Measurements from ENCODE around the gene FOXA2. TPM values are rescaled to one million over a fixed set of nuclear protein-coding genes. Genes with fewer than 3 reads are reported as not detected.

Gene FOXA2
- total RNA-seq, 2 donors from 2014 or later = 42.5 to 63.3 TPM

DNA sequence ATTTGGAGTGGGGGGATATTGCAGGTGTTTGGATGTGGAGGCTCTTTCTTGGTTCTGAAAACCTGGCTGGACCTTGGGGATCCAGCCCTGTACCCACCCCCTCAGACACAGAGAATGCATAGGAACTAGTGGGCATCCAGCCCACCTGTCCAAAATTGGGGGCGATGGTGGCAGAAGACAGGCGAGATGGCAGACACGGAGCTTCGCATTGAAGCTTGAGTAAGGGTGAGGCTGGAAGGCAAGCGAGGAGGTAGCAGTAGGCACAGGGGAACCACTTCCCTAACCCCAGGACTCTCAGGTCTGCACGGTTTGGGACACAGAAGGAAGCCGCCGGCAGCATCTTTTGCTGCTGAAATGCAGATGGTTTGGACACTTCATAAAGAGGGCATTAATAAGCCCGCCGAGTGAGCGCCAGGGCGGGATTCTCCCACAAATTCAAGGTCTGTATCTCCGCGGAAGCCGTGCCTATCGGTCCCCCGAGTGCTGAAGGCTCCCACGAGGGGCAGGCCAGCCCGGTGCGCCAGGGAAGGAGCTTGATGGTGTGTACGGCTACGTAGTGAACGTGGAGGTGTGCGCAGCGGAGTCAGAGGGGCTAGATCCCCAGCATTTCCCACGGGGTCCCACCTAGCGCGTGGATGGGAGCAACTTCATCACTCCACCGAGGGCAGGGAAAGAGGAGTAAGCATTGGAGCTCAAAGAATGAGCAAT, 1.6 kb upstream of the FOXA2 start:
- H3K27me3 ChIP-seq = no peaks in the 10 kb centered on the region
- H3K27ac ChIP-seq = peak overlapping the region in 3 of 4 donors; percentile 98 to 99 (median 99)
- H3K4me1 ChIP-seq = peaks cover 30% of the 10 kb centered on the region
- 68 to 80% methylated on average over 23 to 29 of the region's 29 CpGs for WGBS, 2 donors
- intact Hi-C loops (cut with DNase I) = loop anchor here (5.0 to 10.0 kb wide), 2 partner anchors 96 to 131 kb away; no protein-coding TSS in a partner anchor
- DNase-seq = peak in 2 of 4 donors; percentile 14 to 26
- no peaks in the 10 kb centered on the region for H3K9me3 ChIP-seq
- no peak overlapping the region for H3K4me3 ChIP-seq
- TF ChIP-seq, protein P1, sequence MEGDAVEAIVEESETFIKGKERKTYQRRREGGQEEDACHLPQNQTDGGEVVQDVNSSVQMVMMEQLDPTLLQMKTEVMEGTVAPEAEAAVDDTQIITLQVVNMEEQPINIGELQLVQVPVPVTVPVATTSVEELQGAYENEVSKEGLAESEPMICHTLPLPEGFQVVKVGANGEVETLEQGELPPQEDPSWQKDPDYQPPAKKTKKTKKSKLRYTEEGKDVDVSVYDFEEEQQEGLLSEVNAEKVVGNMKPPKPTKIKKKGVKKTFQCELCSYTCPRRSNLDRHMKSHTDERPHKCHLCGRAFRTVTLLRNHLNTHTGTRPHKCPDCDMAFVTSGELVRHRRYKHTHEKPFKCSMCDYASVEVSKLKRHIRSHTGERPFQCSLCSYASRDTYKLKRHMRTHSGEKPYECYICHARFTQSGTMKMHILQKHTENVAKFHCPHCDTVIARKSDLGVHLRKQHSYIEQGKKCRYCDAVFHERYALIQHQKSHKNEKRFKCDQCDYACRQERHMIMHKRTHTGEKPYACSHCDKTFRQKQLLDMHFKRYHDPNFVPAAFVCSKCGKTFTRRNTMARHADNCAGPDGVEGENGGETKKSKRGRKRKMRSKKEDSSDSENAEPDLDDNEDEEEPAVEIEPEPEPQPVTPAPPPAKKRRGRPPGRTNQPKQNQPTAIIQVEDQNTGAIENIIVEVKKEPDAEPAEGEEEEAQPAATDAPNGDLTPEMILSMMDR (IDR thresholded peaks at IDR 0.05) = no peak
- TF ChIP-seq POLR2A (IDR thresholded peaks at IDR 0.05) = no peak
- ATAC-seq = no peak
- H3K36me3 ChIP-seq (replicated peaks in 1 of 2; ENCODE audit: insufficient read depth in 1 of 2, low read depth in 2 of 2) = no peaks in the 10 kb centered on the region

GRCh38 chr20:22584922-22585785, 782 bp upstream of the FOXA2 start:
- H3K27me3 ChIP-seq = no peaks in the 10 kb centered on the region
- H3K4me3 ChIP-seq = peak overlapping the region; percentile 9 to 20
- intact Hi-C loops (cut with DNase I) = loop anchor here (5.0 to 10.0 kb wide), 2 partner anchors 97 to 130 kb away; no protein-coding TSS in a partner anchor
- H3K9me3 ChIP-seq = no peaks in the 10 kb centered on the region
- DNase-seq (peak; percentile 68 to 83 (median 72)), ATAC-seq (peak; percentile 55)
- peaks cover 38% of the 10 kb centered on the region for H3K4me1 ChIP-seq
- no peaks in the 10 kb centered on the region for H3K36me3 ChIP-seq (replicated peaks in 1 of 2; ENCODE audit: insufficient read depth in 1 of 2, low read depth in 2 of 2)
- TF ChIP-seq POLR2A (IDR thresholded peaks at IDR 0.05) = peak; percentile 27 to 79 (median 60)
- TF ChIP-seq, protein P1 (IDR thresholded peaks at IDR 0.05) = peak in 3 of 7 experiments; percentile 1 to 15 (median 13)
- peak overlapping the region; percentile 97 to 99 (median 98) for H3K27ac ChIP-seq
- 0 to 2% methylated on average over 37 to 51 of the region's 58 CpGs for WGBS, 2 donors

DNA sequence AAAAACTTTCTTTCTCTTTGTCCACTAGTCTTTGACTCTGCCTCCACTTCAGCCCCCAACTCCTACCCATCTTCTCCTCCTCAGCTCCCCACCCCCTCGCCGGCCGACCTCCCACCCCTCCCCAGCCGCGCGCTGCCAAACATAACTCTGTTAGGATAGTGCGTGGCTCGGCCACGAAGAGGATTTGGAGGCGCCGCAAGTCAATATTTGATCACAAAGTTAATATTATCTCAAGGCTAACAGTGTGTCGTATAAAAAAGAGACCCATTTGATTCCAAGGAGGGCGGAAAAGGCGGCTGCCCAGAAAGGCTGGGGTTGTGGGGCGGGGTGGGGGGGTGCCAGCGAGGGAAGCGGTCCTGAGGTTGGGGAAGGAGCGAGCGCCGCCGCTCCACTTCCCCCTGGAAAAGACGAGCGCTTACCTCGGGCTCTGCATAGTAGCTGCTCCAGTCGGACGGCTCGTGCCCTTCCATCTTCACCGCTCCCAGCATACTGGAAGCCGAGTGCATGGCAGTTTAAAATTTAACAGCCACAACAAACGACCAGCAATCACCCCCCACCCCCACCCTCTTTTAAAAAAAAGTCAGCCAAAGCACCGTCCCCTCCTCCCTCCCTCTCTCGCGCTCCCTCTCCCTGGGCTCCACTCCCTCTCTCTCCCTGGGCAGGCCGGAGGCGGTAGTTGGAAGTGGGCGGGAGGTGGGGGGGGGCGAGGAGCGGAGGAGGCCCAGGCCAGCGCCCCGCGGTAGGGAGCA, 425 bp downstream of the FOXA2 start:
- DNase-seq (peak; percentile 92 to 95 (median 93)), ATAC-seq (peak; percentile 78)
- Histone ChIP-seq H3K36me3 (replicated peaks in 1 of 2; ENCODE audit: insufficient read depth in 1 of 2, low read depth in 2 of 2) (no peaks in the 10 kb centered on the region), H3K4me1 (peaks cover 50% of the 10 kb centered on the region), H3K9me3 (no peaks in the 10 kb centered on the region), H3K27ac (peak overlapping the region; percentile 97 to 99 (median 98)), H3K27me3 (no peaks in the 10 kb centered on the region), H3K4me3 (peak overlapping the region; percentile 63 to 83)
- intact Hi-C loops (cut with DNase I) = loop anchor here (10.0 kb wide), 1 partner anchor 129 kb away; no protein-coding TSS in a partner anchor
- TF ChIP-seq POLR2A (IDR thresholded peaks at IDR 0.05) = peak; percentile 76 to 97 (median 97)
- TF ChIP-seq, protein P1 (IDR thresholded peaks at IDR 0.05) = peak in 2 of 7 experiments; percentile 17 to 22
- WGBS, 2 donors = 1% methylated on average over 35 to 36 of the region's 41 CpGs

GRCh38 chr20:22582964-22583772, 1.2 kb downstream of the FOXA2 start:
- TF ChIP-seq, protein P1 (IDR thresholded peaks at IDR 0.05) = peak in 1 of 7 experiments; percentile 21
- peak in 1 of 3 donors; percentile 10 for TF ChIP-seq POLR2A (IDR thresholded peaks at IDR 0.05)
- peaks cover 50% of the 10 kb centered on the region for H3K4me1 ChIP-seq
- 0 to 1% methylated on average over 1 to 51 of the region's 66 CpGs for WGBS, 2 donors
- H3K9me3 ChIP-seq = no peaks in the 10 kb centered on the region
- peak overlapping the region; percentile 63 to 83 for H3K4me3 ChIP-seq
- peak overlapping the region; percentile 97 to 99 (median 98) for H3K27ac ChIP-seq
- no peaks in the 10 kb centered on the region for H3K36me3 ChIP-seq (replicated peaks in 1 of 2; ENCODE audit: insufficient read depth in 1 of 2, low read depth in 2 of 2)
- intact Hi-C loops (cut with DNase I) = loop anchor here (10.0 kb wide), 1 partner anchor 128 kb away; no protein-coding TSS in a partner anchor
- H3K27me3 ChIP-seq = no peaks in the 10 kb centered on the region
- peak; percentile 40 to 52 (median 50) for DNase-seq
- no peak for ATAC-seq
